PFSK-1 (cell line): ENCODE measurements around the gene FLT3.

ENCODE experiments used
- FOXP2 ChIP-seq: optimal IDR thresholded peaks from 2 replicates; pipeline ENCODE3; 2011; ENCODE audit warnings: borderline replicate concordance, control low read depth, inconsistent platforms; ENCODE audit not compliant: insufficient read depth; ENCODE audit errors: extremely low read length, extremely low read depth
- POLR2AphosphoS5 ChIP-seq: IDR thresholded peaks from 2 replicates; pipeline ENCODE4 v1.6.1; 2012; ENCODE audit warnings: low read depth, mild to moderate bottlenecking, control low read depth, low read length, moderate library complexity
- SIN3A ChIP-seq: IDR thresholded peaks from 2 replicates; pipeline ENCODE4 v1.6.1; 2012; ENCODE audit warnings: mild to moderate bottlenecking, low read length, moderate library complexity, borderline replicate concordance; ENCODE audit not compliant: insufficient read depth
- TAF1 ChIP-seq: IDR thresholded peaks from 2 replicates; pipeline ENCODE4 v1.6.1; 2012; ENCODE audit warnings: low read length, control low read depth, borderline replicate concordance; ENCODE audit not compliant: insufficient read depth
- TF ChIP-seq, protein P1 (sequence below), 2 experiments: IDR thresholded peaks; 2 replicates each; pipeline versions ENCODE4 v1.6.1 to v1.8.0; 2011 to 2012; ENCODE audit warnings: low read depth in 2 of 2, low read length in 2 of 2, control low read depth in 1 of 2, inconsistent platforms in 1 of 2, mild to moderate bottlenecking in 1 of 2, moderate library complexity in 1 of 2; ENCODE audit not compliant: insufficient read depth in 1 of 2

FLT3 gene

DNA sequence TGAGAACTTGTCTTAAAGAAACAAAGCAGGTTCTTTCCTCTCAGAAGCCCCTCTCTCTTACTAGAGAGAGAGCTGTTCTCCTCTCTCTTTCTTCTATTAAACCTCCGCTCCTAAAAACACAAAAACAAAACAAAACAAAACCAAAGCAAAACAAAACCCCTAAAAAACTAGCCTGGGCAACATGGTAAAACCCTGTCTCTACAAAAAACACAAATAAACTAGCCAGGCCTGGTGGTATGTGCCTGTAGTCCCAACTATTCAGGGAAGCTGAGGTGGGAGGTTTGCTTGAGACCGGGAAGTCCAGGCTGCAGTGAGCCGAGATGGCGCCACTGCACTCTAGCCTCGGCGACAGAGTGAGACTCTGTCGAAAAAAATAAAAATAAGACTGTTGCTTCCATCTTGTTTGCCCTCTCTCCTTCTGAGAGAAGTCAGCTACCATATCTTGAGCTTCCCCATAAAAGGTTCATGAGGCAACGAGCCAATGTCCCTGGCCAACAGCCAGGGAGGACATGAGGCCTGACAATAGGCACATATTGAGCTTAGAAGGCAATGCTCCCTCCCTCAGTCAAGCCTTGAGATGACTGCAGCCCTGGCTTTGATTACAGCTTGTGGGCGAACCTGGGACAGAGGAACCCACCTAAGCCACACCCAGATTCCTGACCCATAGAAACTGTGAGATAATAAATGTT is 17.5 kb upstream of the FLT3 start:
- TF ChIP-seq, protein P1, sequence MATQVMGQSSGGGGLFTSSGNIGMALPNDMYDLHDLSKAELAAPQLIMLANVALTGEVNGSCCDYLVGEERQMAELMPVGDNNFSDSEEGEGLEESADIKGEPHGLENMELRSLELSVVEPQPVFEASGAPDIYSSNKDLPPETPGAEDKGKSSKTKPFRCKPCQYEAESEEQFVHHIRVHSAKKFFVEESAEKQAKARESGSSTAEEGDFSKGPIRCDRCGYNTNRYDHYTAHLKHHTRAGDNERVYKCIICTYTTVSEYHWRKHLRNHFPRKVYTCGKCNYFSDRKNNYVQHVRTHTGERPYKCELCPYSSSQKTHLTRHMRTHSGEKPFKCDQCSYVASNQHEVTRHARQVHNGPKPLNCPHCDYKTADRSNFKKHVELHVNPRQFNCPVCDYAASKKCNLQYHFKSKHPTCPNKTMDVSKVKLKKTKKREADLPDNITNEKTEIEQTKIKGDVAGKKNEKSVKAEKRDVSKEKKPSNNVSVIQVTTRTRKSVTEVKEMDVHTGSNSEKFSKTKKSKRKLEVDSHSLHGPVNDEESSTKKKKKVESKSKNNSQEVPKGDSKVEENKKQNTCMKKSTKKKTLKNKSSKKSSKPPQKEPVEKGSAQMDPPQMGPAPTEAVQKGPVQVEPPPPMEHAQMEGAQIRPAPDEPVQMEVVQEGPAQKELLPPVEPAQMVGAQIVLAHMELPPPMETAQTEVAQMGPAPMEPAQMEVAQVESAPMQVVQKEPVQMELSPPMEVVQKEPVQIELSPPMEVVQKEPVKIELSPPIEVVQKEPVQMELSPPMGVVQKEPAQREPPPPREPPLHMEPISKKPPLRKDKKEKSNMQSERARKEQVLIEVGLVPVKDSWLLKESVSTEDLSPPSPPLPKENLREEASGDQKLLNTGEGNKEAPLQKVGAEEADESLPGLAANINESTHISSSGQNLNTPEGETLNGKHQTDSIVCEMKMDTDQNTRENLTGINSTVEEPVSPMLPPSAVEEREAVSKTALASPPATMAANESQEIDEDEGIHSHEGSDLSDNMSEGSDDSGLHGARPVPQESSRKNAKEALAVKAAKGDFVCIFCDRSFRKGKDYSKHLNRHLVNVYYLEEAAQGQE (IDR thresholded peaks at IDR 0.05; ENCODE audit: insufficient read depth in 1 of 2, low read depth in 2 of 2, low read length in 2 of 2), result no peak
- TF ChIP-seq POLR2AphosphoS5, result no peak
- TF ChIP-seq TAF1, result no peak
- TF ChIP-seq SIN3A, result no peak
- TF ChIP-seq FOXP2, result no peak

DNA sequence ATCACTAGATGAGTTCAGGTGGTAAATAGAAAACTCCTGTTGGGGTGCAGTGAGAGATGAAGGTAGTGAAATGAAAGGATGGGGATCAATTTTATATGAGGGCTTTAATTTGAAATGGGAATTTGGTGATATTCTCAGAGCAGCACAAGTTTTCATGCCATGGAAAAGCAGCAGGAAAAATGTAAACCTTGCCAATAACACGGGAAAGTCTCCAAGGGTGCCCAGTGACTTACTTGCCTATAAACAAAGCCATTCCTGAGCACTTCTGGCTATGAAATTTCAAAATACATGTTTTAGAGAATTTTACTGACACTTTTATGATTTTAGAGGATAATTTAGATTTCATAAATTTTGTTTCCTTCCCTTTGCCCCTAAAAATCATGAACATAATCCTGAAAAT is 16.4 kb upstream of the FLT3 start:
- TF ChIP-seq TAF1, result no peak

DNA sequence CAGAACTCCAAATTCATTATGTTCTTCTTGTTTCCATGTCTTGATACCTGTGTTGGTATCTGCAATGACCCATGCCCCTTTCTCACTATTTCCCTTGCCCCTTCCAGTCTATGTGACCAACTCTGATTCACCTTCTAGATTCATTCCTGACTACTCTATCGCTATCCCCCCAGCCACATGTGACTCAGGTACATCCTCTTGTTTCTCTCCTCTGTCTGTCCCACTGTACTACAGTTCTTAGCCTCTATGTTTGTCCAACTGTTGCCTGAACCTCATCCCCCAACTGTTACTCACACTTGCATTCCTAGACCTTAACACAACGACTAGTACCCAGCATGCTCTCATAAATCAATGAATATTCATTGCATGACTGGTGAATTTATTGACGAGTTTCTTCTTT is 10.0 kb upstream of the FLT3 start:
- TF ChIP-seq TAF1 (no peak), POLR2AphosphoS5 (no peak), FOXP2 (no peak), SIN3A (no peak)
- TF ChIP-seq, protein P1 (IDR thresholded peaks at IDR 0.05; ENCODE audit: insufficient read depth in 1 of 2, low read depth in 2 of 2, low read length in 2 of 2), result no peak

DNA sequence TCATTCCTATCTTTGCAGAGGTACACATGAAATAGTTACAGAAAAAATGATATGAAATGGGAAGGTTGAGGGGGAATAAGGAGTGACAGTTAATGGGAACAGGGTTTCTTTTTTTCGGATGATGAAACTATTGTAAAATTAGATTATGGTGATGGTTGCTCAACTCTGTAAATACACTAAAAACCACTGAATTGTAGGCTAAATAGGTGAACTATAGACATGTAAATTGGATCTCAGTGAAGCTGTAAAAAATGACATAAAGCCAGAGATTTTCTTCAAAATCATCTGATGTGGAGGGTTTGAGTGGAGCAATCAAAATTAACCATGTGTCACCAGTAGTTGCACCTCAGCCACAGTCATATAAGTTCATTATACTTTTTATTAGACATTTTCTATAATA is 6.6 kb upstream of the FLT3 start:
- TF ChIP-seq, protein P1 (IDR thresholded peaks at IDR 0.05; ENCODE audit: insufficient read depth in 1 of 2, low read depth in 2 of 2, low read length in 2 of 2), result no peak
- no peak for TF ChIP-seq TAF1
- no peak for TF ChIP-seq FOXP2
- no peak for TF ChIP-seq POLR2AphosphoS5
- TF ChIP-seq SIN3A, result no peak

DNA sequence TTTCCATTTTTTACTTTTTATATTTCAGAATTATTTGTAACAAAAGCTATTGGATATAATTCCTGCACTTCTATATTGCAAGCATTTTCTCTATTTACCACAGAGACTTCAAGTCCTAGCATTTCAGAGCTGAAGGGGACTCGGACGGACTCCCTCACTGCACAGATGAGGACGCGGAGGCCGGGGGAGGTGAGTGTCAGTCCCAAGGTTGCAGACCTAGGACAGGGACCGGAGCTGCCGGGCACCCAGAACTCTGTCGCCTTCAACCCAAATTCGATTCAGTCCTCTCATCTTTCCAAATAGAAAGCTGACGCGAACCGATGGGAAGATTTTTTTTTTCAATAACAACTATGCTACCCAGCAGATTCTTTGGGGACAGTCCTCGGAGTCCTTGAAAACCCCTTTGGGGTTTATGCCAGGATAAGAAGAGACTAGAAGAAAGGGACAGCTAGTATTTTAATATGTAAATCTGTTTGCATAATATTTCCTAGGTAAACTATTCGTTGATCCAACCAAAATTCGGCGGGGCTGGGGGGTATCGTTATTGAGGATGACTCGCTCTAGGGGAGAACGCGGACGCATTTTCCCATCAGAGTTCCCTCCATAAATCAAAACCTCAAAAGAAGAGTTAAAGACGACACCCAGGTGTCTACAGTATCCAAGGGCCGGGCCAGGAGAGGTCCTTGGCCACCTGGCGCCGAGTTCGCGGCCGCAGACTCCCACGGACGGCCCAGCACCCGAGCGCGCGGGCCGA is 803 bp downstream of the FLT3 start:
- no peak for TF ChIP-seq POLR2AphosphoS5
- no peak for TF ChIP-seq FOXP2
- TF ChIP-seq TAF1, result no peak
- TF ChIP-seq SIN3A, result no peak
- TF ChIP-seq, protein P1 (IDR thresholded peaks at IDR 0.05; ENCODE audit: insufficient read depth in 1 of 2, low read depth in 2 of 2, low read length in 2 of 2), result no peak
